GM21737 (cell line): ENCODE measurements around the gene ADNP.
"Not testable (repeated sequence)": the region's sequence is repeated elsewhere in the genome, so short reads cannot be mapped to it uniquely, and the experiment has no call there.

Experiments
- ATAC-seq: cut with Tn5 transposase; IDR thresholded peaks from one replicate; pipeline ENCODE4 v1.9.1; 2021; ENCODE audit warnings: mild to moderate bottlenecking, moderate library complexity; ENCODE audit not compliant: unreplicated experiment

The ADNP gene

DNA sequence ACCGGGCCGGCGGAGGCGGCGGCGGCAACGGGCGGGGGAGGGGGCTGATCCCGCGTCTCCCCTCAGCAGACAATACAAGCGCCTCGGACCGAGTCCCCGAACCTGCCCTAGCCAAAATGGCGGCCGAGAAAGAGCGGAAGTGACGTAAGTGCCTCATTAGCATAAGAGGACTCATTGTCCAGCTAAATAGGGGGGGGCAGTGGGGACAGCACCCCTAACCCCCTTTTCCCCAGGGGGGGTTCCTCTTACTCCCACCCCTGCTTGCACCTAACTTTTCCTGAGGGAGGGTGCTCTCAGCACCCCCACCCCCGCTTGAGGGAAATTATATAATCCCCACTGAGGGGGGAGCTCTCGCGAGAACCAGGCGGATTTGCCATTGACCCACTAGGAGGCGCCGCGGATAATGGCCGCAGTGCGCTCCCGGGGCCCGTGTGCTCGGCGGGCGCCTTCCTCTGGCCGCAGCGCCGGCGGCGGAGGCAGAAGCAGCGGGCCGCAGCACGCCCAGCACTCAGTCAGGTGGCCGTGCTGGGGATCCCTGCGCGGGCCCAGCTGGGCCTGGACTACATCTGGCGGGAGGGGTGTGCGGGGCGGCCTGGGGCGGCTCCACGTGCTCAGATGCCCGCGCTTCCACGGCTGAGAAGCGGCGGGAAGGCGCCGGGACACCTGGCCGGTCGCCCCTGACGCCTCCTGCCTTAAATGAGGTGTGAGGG lies at the start of gene ADNP:
Gene ADNP (minus strand): TSS at position 132 of the 710 bp plus-strand sequence. CDS start 27,441 bp downstream, outside the sequence.
- ATAC-seq: peak; percentile 50

DNA sequence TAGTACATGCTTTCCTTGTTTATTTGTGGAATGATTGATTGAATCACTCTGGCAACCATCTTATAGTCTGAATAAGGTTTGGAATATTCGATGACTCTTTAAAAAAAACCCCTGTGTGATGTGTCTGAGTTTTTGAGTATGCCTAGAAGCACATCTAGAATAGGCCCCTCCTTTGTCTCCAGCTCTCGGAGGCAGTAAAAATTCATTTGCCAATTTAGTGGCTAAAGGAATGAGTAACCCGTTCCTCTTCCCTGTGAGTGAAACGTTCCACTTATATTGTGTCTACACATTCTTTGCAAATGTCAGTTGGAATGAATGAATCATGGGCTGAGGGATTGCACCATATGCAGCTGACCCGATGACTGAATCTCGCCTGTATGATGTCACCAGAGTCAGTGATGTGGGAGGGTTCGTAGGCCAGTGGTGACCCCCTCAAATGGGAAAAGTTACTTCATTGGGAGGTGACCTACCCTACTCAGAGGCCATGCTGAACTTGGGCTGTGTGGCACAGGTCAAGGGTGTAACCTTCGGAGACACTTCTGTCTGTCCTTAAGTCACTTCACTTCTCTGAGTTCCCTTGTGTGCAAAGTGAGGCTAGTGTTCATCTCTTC lies 48.9 kb upstream of the ADNP start:
- no peak for ATAC-seq

DNA sequence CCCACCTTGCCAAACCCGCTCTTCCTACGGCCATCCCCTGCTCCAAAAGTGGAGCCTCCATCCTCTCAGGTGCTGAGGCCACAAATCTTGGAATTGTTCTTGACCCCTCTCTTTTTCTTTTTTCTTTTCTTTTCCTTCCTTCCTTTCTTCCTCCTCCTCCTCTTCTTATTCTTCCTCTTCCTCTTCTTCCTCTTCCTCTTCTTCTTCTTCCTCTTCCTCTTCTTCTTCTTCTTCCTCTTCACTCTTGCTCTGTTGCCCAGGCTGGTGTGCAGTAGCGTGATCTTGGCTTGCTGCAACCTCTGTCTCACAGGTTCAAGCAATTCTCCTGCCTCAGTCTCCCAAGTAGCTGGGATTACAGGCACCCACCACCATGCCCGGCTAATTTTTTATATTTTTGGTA lies 47.3 kb upstream of the ADNP start:
- ATAC-seq: not testable (repeated sequence)

DNA sequence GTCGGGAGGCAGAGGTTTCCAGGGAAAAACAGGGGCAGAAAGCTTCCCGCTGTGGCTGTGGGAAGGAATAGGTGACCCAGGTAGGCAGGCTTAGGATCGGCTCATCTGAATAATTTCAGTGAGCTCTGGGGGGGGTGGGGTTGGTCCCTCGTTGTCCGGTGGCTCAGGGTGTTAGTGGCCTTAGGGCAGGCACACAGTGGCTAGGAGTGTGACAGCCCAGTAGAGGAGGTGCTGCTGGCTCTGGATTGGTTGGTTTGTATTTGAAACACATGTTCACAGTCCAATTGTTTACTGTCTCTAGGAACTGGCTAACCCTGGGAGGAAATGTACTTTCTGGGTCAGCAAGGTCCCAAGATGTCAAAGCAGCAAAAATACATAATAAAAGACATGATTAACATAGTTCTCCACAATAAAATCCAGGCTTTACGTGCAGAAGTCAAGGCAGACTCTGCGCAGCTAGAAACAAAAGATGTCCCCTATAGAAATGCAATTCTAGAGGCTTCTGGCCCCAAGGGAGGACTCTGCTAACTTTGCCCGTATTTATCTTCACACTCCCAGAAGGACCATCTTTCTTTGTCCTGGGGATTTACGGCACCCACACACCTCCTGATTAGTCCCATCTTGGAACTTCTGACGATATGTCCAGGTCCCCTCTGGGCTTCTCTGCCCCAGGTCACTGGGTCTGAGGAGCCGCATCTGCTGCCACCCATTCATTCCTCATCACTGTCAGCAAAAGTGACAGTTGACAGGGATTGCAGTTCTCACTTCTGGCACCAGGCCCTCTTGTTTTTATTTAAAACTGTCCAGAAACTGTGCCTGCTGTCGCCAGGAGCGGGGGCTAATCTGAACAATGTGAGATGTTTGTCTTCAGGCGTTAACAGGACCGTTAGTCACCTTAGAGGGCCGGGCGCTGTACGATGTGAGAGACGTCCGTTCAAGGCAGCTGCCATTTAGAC lies 46.1 kb upstream of the ADNP start:
- no peak for ATAC-seq

DNA sequence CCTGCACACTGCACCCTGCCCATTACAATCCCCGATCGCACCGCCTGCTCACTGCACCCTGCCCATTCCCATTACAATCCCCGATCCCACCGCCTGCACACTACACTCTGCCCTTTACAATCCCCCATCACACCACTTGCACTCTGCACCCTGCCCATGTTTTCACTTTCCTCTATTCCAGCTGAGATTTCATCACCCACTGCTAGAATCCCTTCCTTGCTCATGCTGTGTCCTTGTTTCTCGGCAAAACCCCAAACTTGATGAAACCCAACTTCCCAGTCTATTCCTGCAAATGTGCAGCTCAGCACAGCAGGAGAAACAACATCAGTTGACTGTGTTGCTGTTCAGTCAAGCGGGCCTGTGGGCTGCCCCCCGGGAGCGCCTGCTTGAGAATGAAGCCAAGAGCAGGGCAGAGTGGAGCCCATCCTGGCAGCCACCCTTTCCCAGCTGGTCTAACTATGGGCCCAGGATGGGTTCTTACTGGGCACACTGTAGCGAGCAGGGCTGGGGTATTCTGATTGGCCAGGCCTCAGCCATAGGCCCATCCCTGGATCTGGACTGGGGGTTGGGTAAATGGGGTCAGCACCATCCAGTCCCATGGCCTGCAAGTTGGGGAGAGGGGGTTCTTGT lies 44.6 kb upstream of the ADNP start:
- no peak for ATAC-seq

DNA sequence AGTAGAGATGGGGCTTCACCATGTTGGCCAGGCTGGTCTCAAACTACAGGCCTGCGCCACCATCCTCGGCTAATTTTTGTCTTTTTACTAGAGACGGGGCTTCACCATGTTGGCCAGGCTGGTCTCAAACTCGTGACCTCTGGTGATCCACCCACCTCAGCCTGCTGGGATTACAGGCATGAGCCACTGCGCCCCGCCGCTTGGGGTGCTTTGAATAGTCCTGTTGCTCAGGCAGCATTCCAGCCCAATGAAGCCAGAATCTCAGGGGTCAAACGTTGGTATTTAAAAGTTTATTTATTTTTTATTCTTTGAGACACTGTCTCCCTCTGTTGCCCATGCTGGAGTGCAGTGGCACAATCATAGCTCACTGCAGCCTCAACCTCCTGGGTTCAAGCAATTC lies 38.7 kb upstream of the ADNP start:
- ATAC-seq: no peak

DNA sequence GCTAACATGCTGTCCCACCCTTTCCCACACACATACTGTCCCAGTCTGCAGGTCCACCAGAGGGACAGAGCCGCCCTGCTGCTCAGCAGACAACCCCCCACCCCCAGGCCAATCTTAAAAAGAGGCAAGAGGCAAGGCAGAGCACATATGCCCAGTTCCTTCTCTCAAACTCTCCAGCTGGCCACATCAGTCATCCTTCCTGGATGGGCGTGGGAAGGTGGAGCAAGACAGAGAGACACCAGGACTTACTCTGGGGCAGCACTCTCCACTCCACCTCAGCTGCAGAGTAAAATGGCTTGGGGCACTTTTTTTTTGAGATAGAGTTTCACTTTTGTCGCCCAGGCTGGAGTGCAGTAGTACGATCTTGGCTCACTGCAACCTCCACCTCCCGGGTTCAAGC lies 38.2 kb upstream of the ADNP start:
- ATAC-seq: no peak

DNA sequence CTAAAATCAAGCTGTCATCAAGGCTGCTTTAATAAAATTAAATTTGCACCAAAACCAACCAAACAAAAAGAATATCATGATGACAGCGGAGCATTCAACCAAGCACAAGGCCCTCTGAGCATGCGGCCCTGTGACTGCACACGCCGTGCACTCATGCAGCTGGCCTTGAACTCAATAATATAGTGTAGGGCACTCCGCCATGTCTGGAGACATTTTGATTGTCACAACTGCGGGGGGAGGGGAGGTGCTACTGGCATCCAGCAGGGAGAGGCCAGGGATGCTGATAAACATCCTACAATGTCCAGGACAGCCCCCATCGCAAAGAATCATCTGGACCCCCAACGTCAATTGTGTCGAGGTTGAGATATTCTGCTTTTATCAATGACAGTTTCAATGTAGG lies 37.1 kb upstream of the ADNP start:
- ATAC-seq: no peak

DNA sequence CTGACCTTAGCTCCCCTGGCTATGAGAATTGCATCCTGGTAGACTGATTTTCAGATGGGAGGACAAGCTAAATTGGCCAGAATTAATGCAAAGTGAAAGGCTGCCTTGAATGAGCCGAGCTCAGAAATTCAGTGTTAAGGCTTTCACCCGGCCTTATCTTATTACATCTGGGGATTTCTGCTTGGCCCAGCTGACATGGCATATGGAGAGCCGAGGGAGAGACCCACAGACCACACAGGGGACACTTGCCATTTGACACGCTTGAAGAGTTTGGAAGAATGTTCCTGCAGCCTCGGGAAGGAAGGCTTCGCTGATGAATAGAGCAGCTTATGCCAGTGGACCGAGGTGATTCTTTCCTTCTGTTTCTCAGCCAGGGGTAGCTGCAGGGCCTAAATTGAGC lies 36.3 kb upstream of the ADNP start:
- no peak for ATAC-seq

DNA sequence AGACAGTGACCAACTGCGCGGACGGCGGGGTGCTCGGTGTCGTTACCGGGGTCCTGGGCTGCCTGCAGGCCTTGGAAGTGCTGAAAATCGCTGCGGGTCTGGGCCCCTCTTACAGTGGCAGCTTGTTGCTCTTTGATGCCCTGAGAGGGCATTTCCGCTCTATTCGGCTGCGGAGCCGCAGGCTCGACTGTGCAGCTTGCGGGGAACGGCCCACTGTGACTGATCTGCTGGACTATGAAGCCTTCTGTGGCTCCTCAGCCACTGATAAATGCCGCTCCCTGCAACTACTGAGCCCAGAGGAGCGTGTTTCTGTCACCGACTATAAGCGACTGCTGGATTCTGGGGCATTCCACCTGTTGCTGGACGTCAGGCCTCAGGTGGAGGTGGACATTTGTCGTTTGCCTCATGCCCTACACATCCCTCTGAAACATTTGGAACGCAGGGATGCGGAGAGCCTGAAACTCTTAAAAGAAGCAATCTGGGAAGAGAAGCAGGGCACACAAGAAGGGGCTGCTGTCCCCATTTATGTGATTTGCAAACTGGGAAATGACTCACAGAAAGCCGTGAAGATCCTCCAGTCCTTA lies 28.4 kb upstream of the ADNP start:
- ATAC-seq: no peak

DNA sequence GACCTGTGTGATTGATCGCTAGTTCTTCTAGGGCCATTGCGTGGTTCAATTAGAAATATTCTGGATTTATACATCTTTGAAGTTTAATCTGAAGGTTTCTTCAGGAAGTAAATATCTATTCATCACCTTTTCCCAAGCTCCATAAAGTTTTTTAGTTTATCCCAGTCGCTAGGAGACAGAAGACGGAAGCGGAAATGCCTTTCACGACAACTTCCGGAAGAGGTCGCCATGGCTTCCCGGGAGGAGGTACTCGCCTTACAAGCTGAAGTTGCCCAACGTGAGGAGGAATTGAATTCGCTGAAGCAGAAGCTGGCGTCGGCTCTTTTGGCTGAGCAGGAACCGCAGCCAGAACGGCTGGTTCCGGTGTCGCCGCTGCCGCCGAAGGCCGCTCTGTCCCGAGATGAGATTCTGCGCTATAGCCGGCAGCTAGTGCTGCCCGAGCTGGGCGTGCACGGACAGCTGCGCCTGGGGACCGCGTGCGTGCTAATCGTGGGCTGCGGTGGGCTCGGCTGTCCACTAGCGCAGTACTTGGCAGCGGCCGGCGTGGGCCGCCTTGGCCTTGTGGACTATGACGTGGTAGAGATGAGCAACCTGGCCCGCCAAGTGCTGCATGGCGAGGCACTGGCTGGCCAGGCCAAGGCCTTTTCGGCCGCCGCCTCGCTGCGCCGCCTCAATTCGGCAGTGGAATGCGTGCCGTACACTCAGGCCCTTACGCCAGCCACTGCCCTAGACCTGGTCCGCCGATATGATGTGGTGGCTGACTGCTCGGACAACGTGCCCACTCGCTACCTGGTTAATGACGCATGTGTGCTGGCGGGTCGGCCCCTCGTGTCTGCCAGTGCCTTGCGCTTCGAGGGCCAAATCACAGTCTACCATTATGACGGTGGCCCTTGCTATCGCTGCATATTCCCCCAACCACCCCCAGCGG lies 27.6 kb upstream of the ADNP start, which contains the start of gene MOCS3:
Gene MOCS3 (plus strand): TSS at position 204 of the 928 bp plus-strand sequence. CDS start 25 bp downstream, at position 229.
- peak; percentile 81 for ATAC-seq

DNA sequence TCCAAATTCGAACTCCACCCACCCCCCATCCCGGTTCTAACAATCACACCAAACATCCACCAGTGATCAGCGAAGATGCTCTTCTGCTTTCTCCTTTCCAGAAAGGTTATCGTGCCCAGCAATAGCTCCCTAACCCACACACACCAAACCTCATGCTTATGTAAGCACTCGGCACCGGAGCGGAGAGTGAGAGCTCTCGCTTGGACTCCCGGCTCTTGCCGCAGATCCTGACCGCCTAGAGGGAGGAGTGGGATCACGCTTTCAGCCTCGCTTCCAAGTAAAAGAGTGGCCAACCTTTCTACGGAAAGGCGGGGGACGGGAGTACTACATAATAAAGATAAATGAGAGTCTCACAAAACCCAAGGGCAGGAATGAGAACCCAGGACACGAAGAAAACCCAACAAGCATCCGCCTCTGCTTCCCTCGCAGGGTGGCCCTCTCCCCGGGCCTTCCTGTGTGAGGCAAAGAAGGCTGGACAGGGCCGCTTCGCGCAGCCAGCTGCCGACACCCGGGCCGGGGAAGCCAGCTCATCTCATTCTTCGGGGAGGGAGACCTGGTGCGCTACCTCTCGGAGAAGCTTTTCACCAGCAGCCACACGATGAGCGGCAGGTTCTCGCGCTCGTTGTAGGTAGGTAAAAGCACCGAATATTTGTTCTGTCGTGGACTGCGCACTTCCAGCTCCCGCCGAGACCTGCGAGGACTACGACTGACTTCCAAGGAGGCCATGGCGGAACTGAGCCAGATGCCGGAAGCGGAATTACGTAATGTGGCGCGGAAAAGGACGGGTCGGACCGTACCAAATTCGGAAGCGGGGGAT lies 26.8 kb upstream of the ADNP start, which contains the start of gene DPM1:
Gene DPM1 (minus strand): TSS at position 735 of the 817 bp plus-strand sequence. CDS start 9 bp downstream, at position 726.
- peak; percentile 70 for ATAC-seq

DNA sequence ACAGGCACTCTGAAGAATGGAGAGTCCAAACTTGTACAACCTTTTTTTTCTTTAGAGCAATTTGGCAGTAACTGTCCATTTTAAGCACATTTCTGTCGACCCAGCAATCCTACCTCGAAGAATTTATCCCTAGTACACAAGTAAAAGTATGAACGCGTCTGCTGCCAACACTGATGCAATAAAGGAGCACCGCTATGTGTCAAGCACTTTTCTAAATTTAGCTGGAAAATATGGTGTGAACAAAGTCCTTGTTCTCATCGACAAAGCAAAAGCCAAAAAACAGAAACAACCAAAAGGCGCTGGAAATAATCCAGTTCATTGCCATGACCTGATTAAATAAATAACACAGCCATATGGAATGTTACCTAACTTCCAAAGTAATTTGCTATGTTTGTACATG lies 26.0 kb upstream of the ADNP start:
- no peak for ATAC-seq

DNA sequence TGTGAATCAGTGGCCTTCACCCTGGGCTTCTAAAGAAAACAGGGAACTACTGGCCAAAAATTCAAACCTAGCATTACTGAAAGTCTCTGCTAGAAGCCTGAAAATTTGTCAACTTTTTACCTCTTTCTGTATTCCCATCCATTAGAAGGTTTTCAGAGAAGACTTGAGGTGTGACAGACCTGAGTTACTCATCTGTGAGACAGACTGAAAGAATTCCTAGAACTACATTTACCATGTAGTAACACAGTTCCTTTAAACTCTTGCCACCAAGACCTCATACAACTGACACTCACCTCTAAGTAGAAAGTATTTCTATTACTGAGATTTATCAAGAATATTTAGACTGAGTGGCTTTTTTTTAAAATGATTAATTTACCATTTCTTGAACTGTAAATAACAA lies 22.6 kb upstream of the ADNP start:
- ATAC-seq: no peak

DNA sequence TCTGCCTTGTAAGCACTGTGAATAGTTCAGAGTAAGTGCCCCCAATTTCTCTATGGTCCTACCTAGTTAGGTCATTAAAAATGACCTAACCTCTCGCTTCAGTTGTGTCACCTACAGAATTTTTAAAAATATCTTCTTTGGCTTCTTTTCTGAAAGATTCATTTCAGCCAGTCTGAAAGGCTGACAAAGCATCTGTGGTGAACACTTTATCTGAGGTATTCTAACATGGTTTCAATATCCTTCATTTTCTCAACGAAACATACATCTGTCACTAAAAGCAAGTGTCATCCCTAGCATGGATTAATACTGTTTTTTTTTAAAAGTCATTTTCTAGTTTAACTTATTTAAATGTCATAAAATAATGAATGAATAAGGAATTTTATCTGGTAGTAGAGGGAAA lies 22.0 kb upstream of the ADNP start:
- ATAC-seq: no peak

DNA sequence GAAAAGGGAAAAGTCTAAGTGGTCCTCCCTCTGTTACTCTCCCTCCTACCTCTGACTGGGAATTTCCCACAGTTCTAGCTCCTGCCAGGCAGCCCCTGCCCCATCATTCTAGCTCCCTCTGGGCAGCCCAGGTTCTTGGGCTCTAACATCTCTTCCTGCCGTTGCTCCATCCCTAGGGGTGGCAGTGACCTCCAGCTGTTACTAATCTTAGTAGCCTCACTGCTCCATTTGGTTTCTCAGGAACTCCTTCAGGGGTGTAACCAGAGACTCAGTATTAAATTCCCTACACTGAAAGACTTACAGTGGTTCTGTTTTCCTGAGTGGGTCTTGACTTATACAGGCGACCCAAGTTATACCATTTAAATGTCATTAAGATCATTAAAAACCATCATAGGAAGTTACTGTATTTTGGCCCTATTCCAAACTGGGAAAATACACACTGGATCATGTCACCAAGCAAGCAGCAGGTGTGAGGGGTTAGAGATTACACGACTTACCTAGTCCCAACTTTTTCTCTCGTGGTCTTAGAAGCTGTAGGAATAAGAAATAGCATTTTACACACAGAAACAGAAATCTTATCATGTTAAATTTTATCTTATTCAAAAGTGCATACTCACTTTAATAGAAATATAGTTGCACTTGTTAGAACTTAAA lies 17.0 kb upstream of the ADNP start:
- ATAC-seq: no peak

DNA sequence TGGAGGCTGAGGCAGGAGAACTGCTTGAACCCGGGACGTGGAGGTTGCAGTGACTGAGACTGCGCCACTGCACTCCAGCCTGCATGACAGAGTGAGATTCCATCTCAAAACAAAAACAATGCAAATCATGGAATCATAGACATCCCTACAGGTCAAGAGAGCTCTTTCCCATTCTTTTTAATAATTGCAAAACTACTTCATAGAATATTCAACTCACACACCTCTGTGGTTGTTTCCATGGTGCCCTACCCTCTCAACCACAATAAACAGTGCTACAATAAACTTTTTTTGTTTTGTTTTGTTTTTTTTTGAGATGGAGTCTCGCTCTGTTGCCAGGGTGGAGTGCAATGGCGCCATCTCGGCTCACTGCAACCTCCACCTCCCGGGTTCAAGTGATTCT lies 11.8 kb upstream of the ADNP start:
- ATAC-seq: no peak

DNA sequence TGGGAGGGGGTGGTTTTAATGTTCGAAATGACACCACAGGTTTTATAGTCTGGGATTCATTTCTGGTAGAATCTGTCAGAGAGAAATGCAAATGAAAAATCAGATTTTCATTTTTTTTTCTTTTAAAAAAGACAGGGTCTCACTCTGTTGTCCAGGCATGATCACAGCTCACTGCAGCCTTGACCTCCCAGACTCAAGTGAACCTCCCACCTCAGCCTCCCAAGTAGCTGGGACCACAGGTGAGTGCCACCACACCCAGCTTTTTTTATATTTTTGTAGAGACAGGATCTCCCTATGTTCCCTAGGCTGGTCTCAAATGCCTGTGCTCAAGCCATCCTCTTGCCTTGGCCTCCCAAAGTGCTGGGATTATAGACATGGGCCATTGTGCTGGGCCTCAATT lies 2.4 kb upstream of the ADNP start:
- no peak for ATAC-seq
